A549 (cell line): Measurements from ENCODE around the gene IL4R.

Experiments used
- CTCF ChIP-seq: fragments of >200 bp; sonication (Bioruptor Twin); formaldehyde crosslinking; IDR thresholded peaks from 3 replicates; pipeline ENCODE4 v1.5.1; 2016
- POLR2A ChIP-seq: IDR thresholded peaks from 2 replicates; pipeline ENCODE4 v1.6.1; 2012; ENCODE audit warnings: mild to moderate bottlenecking, low read length

GRCh38 chr16:27364493-27365141, 50.8 kb downstream of the IL4R start:
- no peak for TF ChIP-seq POLR2A
- TF ChIP-seq CTCF, result no peak
